SK-N-SH treated with all-trans-retinoic acid at 6 μM for 48 hours (cell line): ENCODE data around the gene PAK4.
"Not testable (repeated sequence)": the region's sequence is repeated elsewhere in the genome, so short reads cannot be mapped to it uniquely, and the experiment has no call there.

Experiments used
- ATAC-seq: fragments of 200-7000 bp; cut with Tn5 transposase; 3 replicates; pipeline ENCODE4 v1.9.1; 2020; ENCODE audit warnings: mild to moderate bottlenecking, moderate library complexity
- ARNTL ChIP-seq: fragments of 450-650 bp; formaldehyde crosslinking; IDR thresholded peaks from 2 replicates; pipeline ENCODE4 v1.5.0; 2020; ENCODE audit warnings: low read depth, mild to moderate bottlenecking, moderate library complexity, borderline replicate concordance
- CREB5 ChIP-seq: fragments of 250-450 bp; sonication (Bioruptor Pico); IDR thresholded peaks from 2 replicates; pipeline ENCODE4 v1.5.1; 2020; ENCODE audit warnings: low read depth, mild to moderate bottlenecking, moderate library complexity
- CSDC2 ChIP-seq: fragments of 250-450 bp; sonication (Bioruptor Pico); IDR thresholded peaks from 2 replicates; pipeline ENCODE4 v1.5.0; 2020; ENCODE audit warnings: mild to moderate bottlenecking, moderate library complexity
- ESRRG ChIP-seq: fragments of 250-450 bp; sonication (Bioruptor Pico); IDR thresholded peaks from 2 replicates; pipeline ENCODE4 v1.6.1; 2021; ENCODE audit warnings: mild to moderate bottlenecking
- ISL1 ChIP-seq: fragments of 250-450 bp; sonication (Bioruptor Pico); IDR thresholded peaks from 2 replicates; pipeline ENCODE4 v2.1.2; 2022; ENCODE audit warnings: mild to moderate bottlenecking, moderate library complexity
- OSR1 ChIP-seq: fragments of 250-450 bp; sonication (Bioruptor Pico); IDR thresholded peaks from 2 replicates; pipeline ENCODE4 v1.8.0; 2022; ENCODE audit warnings: moderate library complexity, mild to moderate bottlenecking, inconsistent platforms
- PATZ1 ChIP-seq: fragments of 250-450 bp; sonication (Bioruptor Pico); IDR thresholded peaks from 2 replicates; pipeline ENCODE4 v1.8.0; 2020; ENCODE audit warnings: mild to moderate bottlenecking, moderate library complexity, borderline replicate concordance
- PPARA ChIP-seq: fragments of 250-450 bp; sonication (Bioruptor Pico); IDR thresholded peaks from 2 replicates; pipeline ENCODE4 v1.5.0; 2020; ENCODE audit warnings: mild to moderate bottlenecking, borderline replicate concordance
- RARB ChIP-seq: fragments of 250-450 bp; sonication (Bioruptor Pico); IDR thresholded peaks from 2 replicates; pipeline ENCODE4 v1.8.0; 2021; ENCODE audit warnings: mild to moderate bottlenecking, moderate library complexity
- TOX ChIP-seq: fragments of 250-450 bp; sonication (Bioruptor Pico); IDR thresholded peaks from 2 replicates; pipeline ENCODE4 v1.8.0; 2021; ENCODE audit warnings: mild to moderate bottlenecking, moderate library complexity, borderline replicate concordance
- TSHZ2 ChIP-seq: fragments of 250-450 bp; sonication (Bioruptor Pico); IDR thresholded peaks from 2 replicates; pipeline ENCODE4 v1.5.0; 2020; ENCODE audit warnings: mild to moderate bottlenecking, moderate library complexity
- ZFP3 ChIP-seq: fragments of 250-450 bp; sonication (Bioruptor Pico); IDR thresholded peaks from 2 replicates; pipeline ENCODE4 v1.5.0; 2020; ENCODE audit warnings: mild to moderate bottlenecking, moderate library complexity
- ZFP30 ChIP-seq: fragments of 450-650 bp; formaldehyde crosslinking; IDR thresholded peaks from 2 replicates; pipeline ENCODE4 v1.5.0; 2022; ENCODE audit warnings: mild to moderate bottlenecking, moderate library complexity
- ZNF8 ChIP-seq: fragments of 450-650 bp; formaldehyde crosslinking; IDR thresholded peaks from 2 replicates; pipeline ENCODE4 v1.5.0; 2020; ENCODE audit warnings: mild to moderate bottlenecking, moderate library complexity

Gene PAK4

GRCh38 chr19:39209196-39209595 is 83.6 kb downstream of the PAK4 start:
- TF ChIP-seq PPARA (CRISPR knock-in tag) = no peak
- TF ChIP-seq PATZ1 = no peak
- TF ChIP-seq TSHZ2 (CRISPR knock-in tag) = no peak
- no peak for TF ChIP-seq ZNF8 (CRISPR knock-in tag)
- TF ChIP-seq TOX (CRISPR knock-in tag) = no peak
- ATAC-seq = no peak

GRCh38 chr19:39211731-39212374 is 86.3 kb downstream of the PAK4 start:
- no peak for TF ChIP-seq ZFP30 (CRISPR knock-in tag)
- ATAC-seq = no peak; the same call in 1 of the 3 replicates

- TF ChIP-seq PPARA (CRISPR knock-in tag) = no peak
- TF ChIP-seq CSDC2 (CRISPR knock-in tag) = no peak
- TF ChIP-seq RARB (CRISPR knock-in tag) = no peak
- no peak for TF ChIP-seq ISL1
- TF ChIP-seq, all 23 proteins: peak for 0
- peak; percentile 79 for ATAC-seq
Measured at GRCh38 chr19:39212375-39212742, 86.8 kb downstream of the PAK4 start.

GRCh38 chr19:39215323-39215722 is 89.7 kb downstream of the PAK4 start:
- ATAC-seq = not testable (repeated sequence)

- TF ChIP-seq ARNTL (CRISPR knock-in tag) = no peak
- no peak for TF ChIP-seq TOX (CRISPR knock-in tag)
- TF ChIP-seq ESRRG = no peak
- TF ChIP-seq CREB5 = no peak
- TF ChIP-seq PPARA (CRISPR knock-in tag) = no peak
- no peak for TF ChIP-seq ZFP3 (CRISPR knock-in tag)
- no peak for TF ChIP-seq ZFP30 (CRISPR knock-in tag)
- no peak for TF ChIP-seq PATZ1
- TF ChIP-seq OSR1 (CRISPR knock-in tag) = no peak
- no peak for TF ChIP-seq TSHZ2 (CRISPR knock-in tag)
- ATAC-seq = no peak
Measured at GRCh38 chr19:39217094-39217493, 91.5 kb downstream of the PAK4 start.
